K562 (cell line): ENCODE results near the gene NASP. TPM values are rescaled to one million over a fixed set of nuclear protein-coding genes. Genes with fewer than 3 reads are reported as not detected.
A peak's percentile ranks its signal among the peaks of the same experiment; 100 is the strongest.

Experiments
- CBFA2T3 ChIP-seq: fragments of 450-650 bp; IDR thresholded peaks from 2 replicates; pipeline ENCODE4 v1.6.1; 2017
- CHD2 ChIP-seq: IDR thresholded peaks from 2 replicates; pipeline ENCODE4 v1.6.1; 2011; ENCODE audit warnings: low read depth, low read length
- FOXA3 ChIP-seq, 2 experiments: fragments of 450-650 bp in 1 of 2; sonication (generic) in 1 of 2; formaldehyde crosslinking; IDR thresholded peaks in 1 of 2; conservative IDR thresholded peaks in 1 of 2; 2 replicates each; pipeline versions ENCODE4 v1.4.0 to v1.8.0; 2020 to 2022; ENCODE audit warnings: mild to moderate bottlenecking in 2 of 2, missing genetic modification reagents in 1 of 2
- ILK ChIP-seq: fragments of 450-650 bp; IDR thresholded peaks from 2 replicates; pipeline ENCODE4 v1.6.1; 2016; ENCODE audit warnings: missing genetic modification characterization, low read depth, mild to moderate bottlenecking, missing compliant biosample characterization, moderate library complexity, borderline replicate concordance
- MCM2 ChIP-seq: fragments of 450-650 bp; IDR thresholded peaks from 2 replicates; pipeline ENCODE4 v1.6.1; 2017; ENCODE audit warnings: low read depth, mild to moderate bottlenecking
- MYC ChIP-seq, 2 experiments: fragments of 250-450 bp in 1 of 2; sonication (Bioruptor Pico) in 1 of 2; IDR thresholded peaks; 2 replicates each; pipeline versions ENCODE4 v1.5.1 to v1.6.1; 2012 to 2021; ENCODE audit warnings: low read depth in 2 of 2, borderline replicate concordance in 1 of 2, improper control_type of control experiment in 1 of 2, low read length in 1 of 2, mild to moderate bottlenecking in 1 of 2, moderate library complexity in 1 of 2
- NFE2 ChIP-seq: IDR thresholded peaks from 2 replicates; pipeline ENCODE4 v1.6.1; 2014; ENCODE audit warnings: antibody characterized with exemption, low read depth
- RFX1 ChIP-seq: fragments of 450-650 bp; IDR thresholded peaks from 2 replicates; pipeline ENCODE4 v1.6.1; 2016; ENCODE audit warnings: mild to moderate bottlenecking, moderate library complexity
- RNF2 ChIP-seq: sonication (generic); IDR thresholded peaks from 2 replicates; pipeline ENCODE4 v1.6.1; 2016
- SETDB1 ChIP-seq: IDR thresholded peaks from one replicate; pipeline ENCODE4 v1.6.1; 2012; ENCODE audit warnings: low read length, control low read depth, inconsistent platforms
- SOX6 ChIP-seq: fragments of 450-650 bp; IDR thresholded peaks from 2 replicates; pipeline ENCODE4 v1.6.1; 2014; ENCODE audit warnings: mild to moderate bottlenecking
- TEAD4 ChIP-seq, 2 experiments: sonication (generic) in 1 of 2; formaldehyde crosslinking in 1 of 2; IDR thresholded peaks; 2 replicates each; pipeline versions ENCODE4 v1.6.1 to v1.8.0; 2012 to 2022; ENCODE audit warnings: borderline replicate concordance in 1 of 2, inconsistent platforms in 1 of 2, low read length in 1 of 2, mild to moderate bottlenecking in 1 of 2, missing genetic modification reagents in 1 of 2
- ZNF324 ChIP-seq: fragments of 250-450 bp; sonication (Bioruptor Pico); IDR thresholded peaks from 2 replicates; pipeline ENCODE4 v1.4.0; 2020; ENCODE audit warnings: mild to moderate bottlenecking
- ZNF431 ChIP-seq: sonication (generic); formaldehyde crosslinking; IDR thresholded peaks from 2 replicates; pipeline ENCODE4 v1.8.0; 2022; ENCODE audit warnings: mild to moderate bottlenecking, missing genetic modification reagents
- ZNF717 ChIP-seq: fragments of 250-450 bp; sonication (Bioruptor Pico); IDR thresholded peaks from 2 replicates; pipeline ENCODE4 v1.5.0; 2021
- ZNF780A ChIP-seq: fragments of 250-450 bp; sonication (Bioruptor Pico); IDR thresholded peaks from 2 replicates; pipeline ENCODE4 v1.5.0; 2021; ENCODE audit warnings: mild to moderate bottlenecking
- polyA plus RNA-seq, 8 experiments: library from polyadenylated mRNA; depleted of rRNA in 4 of 8; stranded (reverse) in 5 of 8; unstranded in 3 of 8; fragments of >200 nt; fragmentation: Nextera tagmentation in 2 of 8; fragmentation: Illumina TruSeq in 1 of 8; extraction: Ambion mirVana in 2 of 8; extraction: Trizol in 1 of 8; gene quantifications; 2 replicates each; pipeline versions ENCODE4 v1.2.1 to v1.2.3, GENCODE V29; 2011 to 2014; ENCODE audit warnings: inconsistent platforms in 1 of 8, missing spikeins in 1 of 8
- total RNA-seq, 7 experiments: library from RNA; depleted of rRNA in 6 of 7; stranded (reverse); fragments of >200 nt in 6 of 7; fragmentation: Illumina TruSeq in 2 of 7; extraction: Trizol in 2 of 7; gene quantifications; 2 replicates each; pipeline versions ENCODE4 v1.2.1 to v1.2.3, GENCODE V29; 2011 to 2021; ENCODE audit warnings: low replicate concordance in 1 of 7
- TF ChIP-seq, protein P1 (sequence below): sonication (generic); formaldehyde crosslinking; IDR thresholded peaks from 2 replicates; pipeline ENCODE4 v1.8.0; 2023; ENCODE audit warnings: missing genetic modification reagents, mild to moderate bottlenecking, borderline replicate concordance
- TF ChIP-seq, protein P2 (sequence below): fragments of 200-800 bp; sonication (Bioruptor generic); IDR thresholded peaks from 2 replicates; pipeline ENCODE4 v1.6.1; 2017; ENCODE audit warnings: missing genetic modification characterization, missing compliant biosample characterization
- TF ChIP-seq, protein P3 (sequence below), 2 experiments: fragments of 450-650 bp; IDR thresholded peaks; 2 replicates each; pipeline ENCODE4 v1.6.1; 2016

NASP gene
- total and polyA plus RNA-seq, 9 of the 15 experiments (the other 6 are each of a cell fraction or from before 2014, with no cell fraction given) = 199 to 578 (median 419) TPM

DNA sequence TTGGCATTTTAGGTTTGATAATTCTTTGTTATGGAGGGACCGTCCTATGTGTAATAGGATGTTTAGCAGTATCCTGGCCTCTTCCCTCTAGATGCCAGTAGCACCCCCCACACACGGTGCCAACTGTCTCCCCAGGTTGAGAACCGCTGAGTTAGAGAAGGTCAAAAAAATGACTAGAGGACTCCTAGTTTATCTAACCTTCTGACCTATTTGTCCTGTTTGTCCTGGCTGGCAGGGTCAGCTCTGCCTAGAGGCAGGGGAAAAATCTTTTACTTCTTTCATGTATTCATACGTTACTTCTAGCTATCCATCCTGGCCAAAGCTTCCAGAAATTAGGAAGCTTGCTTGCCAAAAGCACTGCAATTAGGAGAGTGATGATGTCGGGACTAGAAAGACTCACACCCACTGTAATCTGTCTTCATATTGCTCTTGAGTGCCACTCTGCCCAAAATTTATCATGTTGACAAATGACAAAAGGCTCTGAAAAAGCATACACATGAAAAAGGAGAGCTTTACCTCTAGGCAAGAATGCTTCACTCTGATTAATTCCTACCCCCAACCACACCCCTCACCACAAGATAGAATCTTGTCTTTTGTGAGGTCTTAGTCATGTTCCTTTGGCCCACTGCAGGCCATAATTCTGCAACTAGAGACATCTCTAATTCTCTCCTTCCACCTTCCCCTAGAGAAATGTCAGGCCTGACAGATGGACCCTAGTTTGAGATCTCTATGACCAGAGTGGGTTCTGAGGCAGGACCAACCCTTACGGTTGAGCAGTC is 47.7 kb upstream of the NASP start (continued):
- 0 out of 2 replicates have a peak, but pooled peaks have one; percentile 2 for TF ChIP-seq MYC (IDR thresholded peaks at IDR 0.05; ENCODE audit: low read depth, low read length)
- TF ChIP-seq MYC (CRISPR knock-in tag; IDR thresholded peaks at IDR 0.05; ENCODE audit: borderline replicate concordance, low read depth) = no peak
- TF ChIP-seq ZNF431 = no peak
- TF ChIP-seq, protein P1, sequence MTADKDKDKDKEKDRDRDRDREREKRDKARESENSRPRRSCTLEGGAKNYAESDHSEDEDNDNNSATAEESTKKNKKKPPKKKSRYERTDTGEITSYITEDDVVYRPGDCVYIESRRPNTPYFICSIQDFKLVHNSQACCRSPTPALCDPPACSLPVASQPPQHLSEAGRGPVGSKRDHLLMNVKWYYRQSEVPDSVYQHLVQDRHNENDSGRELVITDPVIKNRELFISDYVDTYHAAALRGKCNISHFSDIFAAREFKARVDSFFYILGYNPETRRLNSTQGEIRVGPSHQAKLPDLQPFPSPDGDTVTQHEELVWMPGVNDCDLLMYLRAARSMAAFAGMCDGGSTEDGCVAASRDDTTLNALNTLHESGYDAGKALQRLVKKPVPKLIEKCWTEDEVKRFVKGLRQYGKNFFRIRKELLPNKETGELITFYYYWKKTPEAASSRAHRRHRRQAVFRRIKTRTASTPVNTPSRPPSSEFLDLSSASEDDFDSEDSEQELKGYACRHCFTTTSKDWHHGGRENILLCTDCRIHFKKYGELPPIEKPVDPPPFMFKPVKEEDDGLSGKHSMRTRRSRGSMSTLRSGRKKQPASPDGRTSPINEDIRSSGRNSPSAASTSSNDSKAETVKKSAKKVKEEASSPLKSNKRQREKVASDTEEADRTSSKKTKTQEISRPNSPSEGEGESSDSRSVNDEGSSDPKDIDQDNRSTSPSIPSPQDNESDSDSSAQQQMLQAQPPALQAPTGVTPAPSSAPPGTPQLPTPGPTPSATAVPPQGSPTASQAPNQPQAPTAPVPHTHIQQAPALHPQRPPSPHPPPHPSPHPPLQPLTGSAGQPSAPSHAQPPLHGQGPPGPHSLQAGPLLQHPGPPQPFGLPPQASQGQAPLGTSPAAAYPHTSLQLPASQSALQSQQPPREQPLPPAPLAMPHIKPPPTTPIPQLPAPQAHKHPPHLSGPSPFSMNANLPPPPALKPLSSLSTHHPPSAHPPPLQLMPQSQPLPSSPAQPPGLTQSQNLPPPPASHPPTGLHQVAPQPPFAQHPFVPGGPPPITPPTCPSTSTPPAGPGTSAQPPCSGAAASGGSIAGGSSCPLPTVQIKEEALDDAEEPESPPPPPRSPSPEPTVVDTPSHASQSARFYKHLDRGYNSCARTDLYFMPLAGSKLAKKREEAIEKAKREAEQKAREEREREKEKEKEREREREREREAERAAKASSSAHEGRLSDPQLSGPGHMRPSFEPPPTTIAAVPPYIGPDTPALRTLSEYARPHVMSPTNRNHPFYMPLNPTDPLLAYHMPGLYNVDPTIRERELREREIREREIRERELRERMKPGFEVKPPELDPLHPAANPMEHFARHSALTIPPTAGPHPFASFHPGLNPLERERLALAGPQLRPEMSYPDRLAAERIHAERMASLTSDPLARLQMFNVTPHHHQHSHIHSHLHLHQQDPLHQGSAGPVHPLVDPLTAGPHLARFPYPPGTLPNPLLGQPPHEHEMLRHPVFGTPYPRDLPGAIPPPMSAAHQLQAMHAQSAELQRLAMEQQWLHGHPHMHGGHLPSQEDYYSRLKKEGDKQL = no peak
- TF ChIP-seq FOXA3 (CRISPR knock-in tag; conservative IDR thresholded peaks at IDR 0.05 in 1 of 2, IDR thresholded peaks at IDR 0.05 in 1 of 2) = no peak
- no peak for TF ChIP-seq CHD2
- TF ChIP-seq MCM2 = no peak
- TF ChIP-seq, protein P2, sequence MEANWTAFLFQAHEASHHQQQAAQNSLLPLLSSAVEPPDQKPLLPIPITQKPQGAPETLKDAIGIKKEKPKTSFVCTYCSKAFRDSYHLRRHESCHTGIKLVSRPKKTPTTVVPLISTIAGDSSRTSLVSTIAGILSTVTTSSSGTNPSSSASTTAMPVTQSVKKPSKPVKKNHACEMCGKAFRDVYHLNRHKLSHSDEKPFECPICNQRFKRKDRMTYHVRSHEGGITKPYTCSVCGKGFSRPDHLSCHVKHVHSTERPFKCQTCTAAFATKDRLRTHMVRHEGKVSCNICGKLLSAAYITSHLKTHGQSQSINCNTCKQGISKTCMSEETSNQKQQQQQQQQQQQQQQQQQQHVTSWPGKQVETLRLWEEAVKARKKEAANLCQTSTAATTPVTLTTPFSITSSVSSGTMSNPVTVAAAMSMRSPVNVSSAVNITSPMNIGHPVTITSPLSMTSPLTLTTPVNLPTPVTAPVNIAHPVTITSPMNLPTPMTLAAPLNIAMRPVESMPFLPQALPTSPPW (CRISPR knock-in tag) = peak; percentile 48; the same call in 1 of the 2 replicates
- TF ChIP-seq SOX6 = 0 out of 2 replicates have a peak, but pooled peaks have one; percentile 20
- TF ChIP-seq TEAD4 (IDR thresholded peaks at IDR 0.05; ENCODE audit: low read length) = 0 out of 2 replicates have a peak, but pooled peaks have one; percentile 23
- TF ChIP-seq TEAD4 (CRISPR knock-in tag; IDR thresholded peaks at IDR 0.05; ENCODE audit: borderline replicate concordance) = no peak
- no peak for TF ChIP-seq ZNF780A (CRISPR knock-in tag)
- no peak for TF ChIP-seq ILK (tag)
- TF ChIP-seq, protein P3, sequence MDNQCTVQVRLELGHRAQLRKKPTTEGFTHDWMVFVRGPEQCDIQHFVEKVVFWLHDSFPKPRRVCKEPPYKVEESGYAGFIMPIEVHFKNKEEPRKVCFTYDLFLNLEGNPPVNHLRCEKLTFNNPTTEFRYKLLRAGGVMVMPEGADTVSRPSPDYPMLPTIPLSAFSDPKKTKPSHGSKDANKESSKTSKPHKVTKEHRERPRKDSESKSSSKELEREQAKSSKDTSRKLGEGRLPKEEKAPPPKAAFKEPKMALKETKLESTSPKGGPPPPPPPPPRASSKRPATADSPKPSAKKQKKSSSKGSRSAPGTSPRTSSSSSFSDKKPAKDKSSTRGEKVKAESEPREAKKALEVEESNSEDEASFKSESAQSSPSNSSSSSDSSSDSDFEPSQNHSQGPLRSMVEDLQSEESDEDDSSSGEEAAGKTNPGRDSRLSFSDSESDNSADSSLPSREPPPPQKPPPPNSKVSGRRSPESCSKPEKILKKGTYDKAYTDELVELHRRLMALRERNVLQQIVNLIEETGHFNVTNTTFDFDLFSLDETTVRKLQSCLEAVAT (IDR thresholded peaks at IDR 0.05) = no peak
- TF ChIP-seq RNF2 = no peak
- TF ChIP-seq SETDB1 = no peak
- peak; percentile 52; the same call in 1 of the 2 replicates for TF ChIP-seq NFE2
- TF ChIP-seq ZNF324 (CRISPR knock-in tag) = no peak
- TF ChIP-seq RFX1 = no peak
- no peak for TF ChIP-seq ZNF717 (CRISPR knock-in tag)
- TF ChIP-seq CBFA2T3 = 0 out of 2 replicates have a peak, but pooled peaks have one; percentile 20
